NCI-H82 (cell line): ENCODE results near the gene KLRG1.

Experiments used
- DNase-seq: peaks from one replicate; lab custom pipeline; 2025; lab: John Stamatoyannopoulos, UW

KLRG1 gene

GRCh38 chr12:8985213-8985754 is 4.1 kb upstream of the KLRG1 start:
- DNase-seq: no peak

DNA sequence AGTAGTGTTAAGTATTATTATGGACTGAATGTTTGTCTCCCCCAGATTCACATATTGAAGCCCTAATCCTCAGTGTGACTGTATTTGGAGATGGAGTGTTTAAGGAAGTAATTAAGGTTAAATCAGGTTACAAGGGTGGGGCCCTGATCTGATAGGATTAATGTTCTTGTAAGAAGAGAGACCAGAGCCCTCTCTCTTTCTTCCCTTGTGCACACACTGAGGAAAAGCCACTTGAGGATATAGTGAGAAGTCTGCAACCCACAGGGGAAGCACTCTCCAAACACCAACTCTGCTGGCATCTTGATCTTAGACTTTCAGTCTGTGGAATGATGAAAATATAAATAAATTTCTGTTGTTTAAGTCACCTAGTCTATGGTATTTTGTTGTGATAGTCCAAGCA is 2.2 kb upstream of the KLRG1 start:
- DNase-seq: peak; percentile 96

- no peak for DNase-seq
Observed at GRCh38 chr12:8987685-8988084, 1.7 kb upstream of the KLRG1 start.

DNA sequence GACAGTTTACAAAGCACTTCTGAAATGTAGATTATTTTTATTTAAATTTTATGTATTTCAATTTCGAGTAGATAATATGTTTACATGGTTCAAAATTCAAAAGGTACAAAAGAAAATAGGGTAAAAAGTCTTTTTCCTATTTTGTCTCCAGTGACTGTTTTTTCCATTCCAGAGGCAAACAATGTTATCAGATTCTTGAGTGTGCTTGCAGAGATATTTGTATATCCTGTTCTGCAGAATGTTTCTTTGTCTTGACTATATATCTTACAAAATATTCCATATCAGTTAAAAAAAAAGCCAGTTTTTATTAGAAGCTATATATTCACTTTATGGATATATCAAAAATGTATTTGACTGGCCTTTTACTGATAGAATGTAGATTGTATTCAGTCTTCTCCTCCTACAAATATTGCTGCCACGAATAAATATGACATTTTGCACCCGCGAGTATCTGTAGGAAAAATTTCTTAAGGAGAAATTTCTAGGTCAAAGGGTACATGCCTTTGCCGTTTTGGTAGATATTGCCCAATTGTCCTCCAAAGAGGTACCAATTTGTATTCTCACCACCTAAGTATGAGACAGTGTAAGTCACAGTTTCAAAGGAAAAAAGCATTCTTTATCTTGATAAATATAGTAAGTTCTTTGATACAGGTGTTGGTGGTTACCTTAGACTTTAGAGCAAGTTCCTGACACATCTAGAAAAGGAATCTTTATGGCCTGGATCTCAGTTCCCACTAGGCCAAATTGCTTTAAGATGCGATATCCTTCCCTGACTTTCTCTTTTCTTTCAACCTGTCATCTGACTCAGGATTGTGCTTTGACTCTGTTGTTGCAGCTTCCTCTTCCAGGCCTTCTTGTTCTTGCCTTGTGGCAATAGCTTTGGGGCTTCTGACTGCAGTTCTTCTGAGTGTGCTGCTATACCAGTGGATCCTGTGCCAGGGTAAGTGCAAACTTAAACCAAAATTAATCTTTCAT is 2.3 kb downstream of the KLRG1 start:
- DNase-seq: no peak

DNA sequence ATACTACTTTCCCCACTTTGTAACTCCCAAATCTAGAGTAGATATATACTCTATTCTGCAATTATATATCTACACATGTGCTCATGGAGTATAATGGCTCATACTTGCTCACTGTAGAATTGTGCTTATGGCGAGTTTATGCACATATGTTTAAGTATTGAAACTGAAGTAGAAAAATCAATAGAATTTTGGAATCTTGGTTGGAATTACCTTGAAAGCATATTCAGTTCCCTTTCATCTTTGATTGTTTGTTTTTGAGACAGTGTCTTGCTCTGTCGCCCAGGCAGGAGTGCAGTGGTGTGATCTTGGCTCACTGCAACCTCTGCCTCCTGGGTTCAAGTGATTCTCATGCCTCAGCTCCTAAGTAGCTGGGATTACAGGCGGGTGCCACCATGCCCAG is 4.5 kb downstream of the KLRG1 start:
- DNase-seq: no peak

GRCh38 chr12:8995021-8995775 is 5.9 kb downstream of the KLRG1 start:
- DNase-seq: no peak

DNA sequence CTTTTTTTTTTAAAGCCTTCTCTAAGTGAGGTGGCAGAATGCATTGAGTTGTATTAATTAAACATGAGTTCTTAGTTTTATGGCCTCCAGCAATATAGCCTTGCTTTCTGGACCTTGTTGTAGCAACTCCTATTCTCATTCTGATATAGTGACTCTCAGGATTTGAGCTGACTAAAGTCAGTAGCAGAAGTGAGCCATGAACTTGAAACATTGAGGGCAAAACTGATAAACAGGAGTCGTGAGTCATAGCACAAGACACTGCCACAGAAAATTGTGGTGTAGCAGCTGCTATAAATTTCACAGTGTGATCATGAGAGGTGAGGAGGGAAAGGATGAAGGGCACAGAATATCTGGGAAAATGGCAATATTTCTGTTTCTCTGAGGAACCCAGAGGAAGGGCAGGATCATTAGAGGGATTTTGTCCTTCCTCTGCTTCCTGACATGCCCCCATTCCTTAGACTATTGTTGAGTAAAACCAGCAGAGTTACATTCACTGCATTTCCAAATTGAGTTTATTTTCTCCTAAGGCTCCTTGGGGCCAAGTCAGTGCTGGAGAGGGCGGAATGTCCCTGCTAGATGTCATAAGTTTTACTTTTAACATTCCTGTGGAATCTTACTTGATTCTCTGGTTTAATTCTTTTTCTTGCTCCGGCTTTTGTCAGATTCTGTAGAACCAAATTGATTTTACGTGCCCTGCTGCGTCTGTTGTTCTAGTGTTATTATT is 7.5 kb downstream of the KLRG1 start:
- DNase-seq: no peak

GRCh38 chr12:9001233-9001632 is 11.9 kb downstream of the KLRG1 start:
- no peak for DNase-seq

- no peak for DNase-seq
Observed at GRCh38 chr12:9002335-9002734, 13.0 kb downstream of the KLRG1 start.

GRCh38 chr12:9022592-9022991 is 33.2 kb downstream of the KLRG1 start:
- DNase-seq: no peak

GRCh38 chr12:9024512-9024911 is 35.2 kb downstream of the KLRG1 start:
- no peak for DNase-seq

DNA sequence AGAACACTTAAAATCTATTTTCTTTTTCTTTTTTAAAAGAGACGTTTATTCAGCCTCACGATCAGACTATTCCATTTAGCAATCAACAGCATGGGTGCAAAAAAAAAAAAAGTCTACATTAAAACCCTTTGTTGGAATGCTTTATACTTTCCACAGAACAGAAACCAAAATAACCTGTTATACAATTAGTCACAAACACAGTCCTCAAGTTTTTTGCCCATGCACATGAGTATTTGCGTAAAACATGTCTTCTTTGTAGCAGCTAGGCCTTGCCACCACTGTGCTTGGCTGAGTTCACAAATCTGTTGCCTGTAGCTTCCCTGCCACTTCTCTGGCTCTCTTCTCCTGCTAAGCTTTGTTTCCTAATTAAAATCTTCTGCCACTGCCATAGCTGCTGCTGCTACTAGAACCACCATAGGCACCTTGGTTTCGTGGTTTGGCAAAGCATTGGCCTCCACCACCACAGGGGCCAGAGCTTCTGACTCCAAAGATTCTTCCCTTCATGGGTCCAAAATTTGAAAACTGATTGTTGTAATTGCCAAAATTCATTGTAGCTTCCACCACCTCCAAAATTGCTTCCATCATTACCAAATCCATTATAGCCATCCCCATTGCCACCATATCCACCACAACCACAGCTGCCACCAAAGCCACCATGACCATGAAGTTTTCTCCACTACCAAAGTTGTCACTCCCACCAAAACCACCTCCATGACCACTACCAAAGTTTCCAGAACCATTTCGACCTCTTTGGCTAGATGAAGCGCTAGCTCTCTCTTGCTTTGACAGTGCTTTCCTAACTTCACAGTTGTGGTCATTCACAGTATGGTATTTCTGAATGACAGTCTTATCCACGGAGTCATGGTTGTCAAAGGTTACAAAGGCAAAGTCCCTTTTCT is 38.1 kb downstream of the KLRG1 start:
- DNase-seq: no peak

DNA sequence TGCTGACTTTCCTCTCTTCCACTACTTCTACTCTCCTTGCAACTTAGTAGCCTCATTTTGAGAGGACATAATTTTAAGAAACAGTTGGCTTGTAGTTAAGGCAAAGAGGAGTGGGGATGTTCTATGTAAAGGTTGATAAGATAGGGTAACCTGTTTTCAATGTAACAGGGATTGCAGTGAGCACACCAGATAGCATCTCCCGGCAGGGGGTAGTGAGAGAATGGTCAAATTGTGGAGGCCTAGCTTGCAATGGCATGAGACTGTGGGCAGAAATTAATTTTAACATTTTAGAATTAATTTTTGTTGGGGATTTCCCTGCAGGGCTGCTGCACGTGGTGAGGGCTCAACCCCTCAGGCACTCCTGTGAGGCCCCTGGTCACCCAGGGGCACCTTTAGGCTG is 41.4 kb downstream of the KLRG1 start:
- no peak for DNase-seq

DNA sequence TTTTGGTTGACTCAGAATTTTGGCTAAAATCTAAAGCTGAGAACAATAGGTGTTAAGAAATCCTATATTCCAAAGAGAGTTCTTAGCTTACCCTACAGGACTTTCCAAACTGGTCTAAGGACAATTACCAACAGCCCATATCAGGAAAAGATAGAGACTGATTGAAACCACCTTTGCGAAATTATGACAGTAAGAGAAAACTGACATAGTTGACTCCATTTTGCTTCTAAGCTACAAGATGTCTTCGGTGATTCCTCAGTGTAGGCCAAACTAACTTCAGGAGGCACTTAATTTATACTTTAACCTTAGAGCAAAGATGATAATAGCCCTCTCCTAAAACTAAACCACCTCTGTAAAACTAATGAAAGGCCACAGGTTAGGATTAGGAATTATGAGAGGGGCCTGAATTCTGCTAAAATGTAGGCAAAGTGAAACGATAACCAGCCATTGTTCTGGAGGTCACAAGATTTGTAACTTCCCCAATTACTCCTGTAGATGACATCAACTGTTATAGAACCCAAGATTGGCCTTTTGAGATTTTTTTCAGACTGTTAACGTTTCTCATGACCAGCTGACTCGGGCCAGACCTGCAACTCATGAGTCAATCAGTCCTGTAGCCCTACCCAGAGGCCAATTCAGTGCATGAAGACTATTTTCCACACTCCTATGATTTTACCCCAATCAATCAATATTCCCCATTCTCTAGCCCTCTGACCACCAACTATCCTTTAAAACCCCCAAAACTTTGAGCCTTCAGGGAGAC is 43.0 kb downstream of the KLRG1 start:
- no peak for DNase-seq

GRCh38 chr12:9033265-9033887 is 44.0 kb downstream of the KLRG1 start:
- no peak for DNase-seq

GRCh38 chr12:9034095-9034494 is 44.7 kb downstream of the KLRG1 start:
- no peak for DNase-seq

DNA sequence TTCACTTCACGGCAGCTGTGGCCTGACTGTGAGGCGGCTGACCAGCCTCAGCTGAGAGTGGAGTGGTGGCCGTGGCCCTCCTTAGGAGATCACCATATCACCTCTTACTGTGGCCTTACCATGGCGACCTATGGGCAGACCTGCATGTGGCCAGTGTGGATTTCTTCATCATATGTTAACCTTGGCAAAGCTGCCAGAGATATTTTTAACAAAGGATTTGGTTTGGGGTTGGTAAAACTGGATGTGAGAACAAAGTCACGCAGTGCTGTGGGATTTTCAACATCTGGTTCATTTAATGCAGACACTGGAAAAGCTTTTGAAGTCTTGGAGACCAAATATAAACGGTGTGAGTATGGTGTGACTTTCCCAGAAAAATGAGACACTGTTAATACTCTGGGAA is 46.9 kb downstream of the KLRG1 start:
- DNase-seq: no peak

GRCh38 chr12:9037431-9037830 is 48.1 kb downstream of the KLRG1 start:
- DNase-seq: no peak

GRCh38 chr12:9039397-9039977 is 50.1 kb downstream of the KLRG1 start:
- peak; percentile 82 for DNase-seq
